H9 (cell line): Measurements from ENCODE around the gene APOC1. TPM values are rescaled to one million over a fixed set of nuclear protein-coding genes. Genes with fewer than 3 reads are reported as not detected.

Experiments
- DNase-seq: peaks from one replicate; pipeline ENCODE4 v3.0.0-alpha.2; 2017
- H2AFZ ChIP-seq: one replicate; pipeline ENCODE4 v1.6.1; 2013; ENCODE audit warnings: mild to moderate bottlenecking, low read length, control low read depth, moderate library complexity
- H2AK5ac ChIP-seq: 2 replicates; pipeline ENCODE4 v1.6.1; 2013; ENCODE audit warnings: low read length, control low read depth, mixed read lengths; ENCODE audit not compliant: insufficient read length
- H2BK120ac ChIP-seq: one replicate; pipeline ENCODE4 v1.6.1; 2013; ENCODE audit warnings: low read depth, mild to moderate bottlenecking, low read length, control low read depth, inconsistent platforms; ENCODE audit not compliant: poor library complexity, severe bottlenecking
- H2BK12ac ChIP-seq: 2 replicates; pipeline ENCODE4 v1.6.1; 2013; ENCODE audit warnings: low read length, control low read depth, mixed read lengths, low read depth; ENCODE audit not compliant: insufficient read length
- H2BK15ac ChIP-seq: 2 replicates; pipeline ENCODE4 v1.6.1; 2013; ENCODE audit warnings: low read depth, low read length, control low read depth
- H2BK20ac ChIP-seq: one replicate; pipeline ENCODE4 v1.6.1; 2013; ENCODE audit warnings: low read depth, mild to moderate bottlenecking, low read length, control low read depth, inconsistent platforms; ENCODE audit not compliant: poor library complexity, severe bottlenecking
- H2BK5ac ChIP-seq: 2 replicates; pipeline ENCODE4 v1.6.1; 2013; ENCODE audit warnings: low read length, control low read depth, mixed read lengths; ENCODE audit not compliant: insufficient read length
- H3K14ac ChIP-seq: 2 replicates; pipeline ENCODE4 v1.6.1; 2013; ENCODE audit warnings: low read length, control low read depth; ENCODE audit not compliant: insufficient read depth
- H3K18ac ChIP-seq: 2 replicates; pipeline ENCODE4 v1.6.1; 2013; ENCODE audit warnings: low read depth, mild to moderate bottlenecking, mixed read lengths, low read length, control low read depth; ENCODE audit not compliant: insufficient read length
- H3K23ac ChIP-seq: 2 replicates; pipeline ENCODE4 v1.6.1; 2013; ENCODE audit warnings: low read length, control low read depth, mixed read lengths, low read depth; ENCODE audit not compliant: insufficient read length
- H3K23me2 ChIP-seq: 2 replicates; pipeline ENCODE4 v1.6.1; 2013; ENCODE audit warnings: low read depth, mild to moderate bottlenecking, mixed read lengths, low read length, control low read depth; ENCODE audit not compliant: insufficient read length, poor library complexity, severe bottlenecking
- H3K27ac ChIP-seq: 2 replicates; pipeline ENCODE4 v1.5.1; 2013; ENCODE audit warnings: low read length, control low read depth, mixed read lengths, low read depth; ENCODE audit not compliant: insufficient read length
- H3K27me3 ChIP-seq: 2 replicates; pipeline ENCODE4 v1.6.1; 2013; ENCODE audit warnings: low read length, control low read depth, inconsistent platforms; ENCODE audit not compliant: insufficient read depth
- H3K4ac ChIP-seq: 2 replicates; pipeline ENCODE4 v1.6.1; 2013; ENCODE audit warnings: low read depth, mild to moderate bottlenecking, control low read depth, inconsistent platforms, low read length, moderate library complexity
- H3K4me1 ChIP-seq: 2 replicates; pipeline ENCODE4 v1.6.1; 2013; ENCODE audit warnings: low read length, control low read depth, inconsistent platforms; ENCODE audit not compliant: insufficient read depth
- H3K4me2 ChIP-seq: 2 replicates; pipeline ENCODE4 v1.6.1; 2013; ENCODE audit warnings: low read length, control low read depth, mixed read lengths; ENCODE audit not compliant: insufficient read length, insufficient read depth
- H3K56ac ChIP-seq: 2 replicates; pipeline ENCODE4 v1.6.1; 2013; ENCODE audit warnings: low read depth, mild to moderate bottlenecking, mixed read lengths, low read length, control low read depth; ENCODE audit not compliant: insufficient read length
- H3K79me1 ChIP-seq: 2 replicates; pipeline ENCODE4 v1.6.1; 2013; ENCODE audit warnings: low read depth, mild to moderate bottlenecking, moderate library complexity, low read length, control low read depth, inconsistent platforms; ENCODE audit not compliant: insufficient read depth, poor library complexity, severe bottlenecking
- H3K79me2 ChIP-seq: 2 replicates; pipeline ENCODE4 v1.6.1; 2013; ENCODE audit warnings: low read length, control low read depth, inconsistent platforms; ENCODE audit not compliant: insufficient read depth
- H3K9ac ChIP-seq: 2 replicates; pipeline ENCODE4 v1.6.1; 2013; ENCODE audit warnings: low read length, control low read depth, mixed read lengths; ENCODE audit not compliant: insufficient read length; ENCODE audit errors: extremely low read depth
- H3K9me3 ChIP-seq: one replicate; pipeline ENCODE4 v1.6.1; 2013; ENCODE audit warnings: low read depth, low read length, inconsistent platforms; ENCODE audit not compliant: control insufficient read depth
- H3T11ph ChIP-seq: one replicate; pipeline ENCODE4 v1.6.1; 2013; ENCODE audit warnings: mild to moderate bottlenecking, low read length, control low read depth, inconsistent platforms
- H4K20me1 ChIP-seq: one replicate; pipeline ENCODE4 v1.6.1; 2013; ENCODE audit not compliant: control insufficient read depth, insufficient read length, insufficient read depth
- H4K5ac ChIP-seq: 2 replicates; pipeline ENCODE4 v1.6.1; 2013; ENCODE audit warnings: low read depth, mild to moderate bottlenecking, mixed read lengths, low read length, control low read depth; ENCODE audit not compliant: insufficient read length
- H4K8ac ChIP-seq: replicated peaks from 2 replicates; pipeline ENCODE4 v1.6.1; 2013; ENCODE audit warnings: low read length, control low read depth, mixed read lengths, low read depth; ENCODE audit not compliant: insufficient read length
- H4K91ac ChIP-seq: 2 replicates; pipeline ENCODE4 v1.6.1; 2013; ENCODE audit warnings: low read depth, mild to moderate bottlenecking, moderate library complexity, mixed read lengths, low read length, control low read depth; ENCODE audit not compliant: insufficient read length
- H3K27ac Mint-ChIP-seq, 3 experiments: 2 replicates in 2 of 3; 3 replicates in 1 of 3; pipeline ENCODE4 v1.8.0; 2020 to 2021; ENCODE audit warnings: mixed read lengths in 3 of 3, mild to moderate bottlenecking in 1 of 3, moderate library complexity in 1 of 3
- H3K27me3 Mint-ChIP-seq: 2 replicates; pipeline ENCODE4 v1.8.0; 2021; ENCODE audit warnings: low read depth, mild to moderate bottlenecking, moderate library complexity, mixed read lengths
- H3K36me3 Mint-ChIP-seq, 3 experiments: 2 replicates in 2 of 3; 3 replicates in 1 of 3; pipeline ENCODE4 v1.8.0; 2020 to 2021; ENCODE audit warnings: low read depth in 3 of 3, mixed read lengths in 3 of 3; ENCODE audit not compliant: insufficient read depth in 1 of 3
- H3K4me1 Mint-ChIP-seq, 2 experiments: 2 replicates each; pipeline ENCODE4 v1.8.0; 2020; ENCODE audit warnings: mixed read lengths in 2 of 2
- H3K4me3 Mint-ChIP-seq, 2 experiments: 2 replicates in 1 of 2; 3 replicates in 1 of 2; pipeline ENCODE4 v1.8.0; 2020 to 2021; ENCODE audit warnings: mild to moderate bottlenecking in 2 of 2, mixed read lengths in 2 of 2, moderate library complexity in 1 of 2
- H3K9me3 Mint-ChIP-seq, 2 experiments: 2 replicates in 1 of 2; 3 replicates in 1 of 2; pipeline ENCODE4 v1.8.0; 2020; ENCODE audit warnings: mild to moderate bottlenecking in 2 of 2, mixed read lengths in 2 of 2, moderate library complexity in 1 of 2
- WGBS: extraction: QIAGEN DNeasy Blood & Tissue Kit; methylation state at CpG from one replicate; pipeline ENCODE4 v1.1.7; 2013; ENCODE audit warnings: missing lambda C conversion rate, low lambda C conversion rate, mixed read lengths; ENCODE audit not compliant: insufficient read length; ENCODE audit errors: extremely low coverage; 5-methylcytosine and 5-hydroxymethylcytosine counted together
- total RNA-seq: library from RNA; stranded (reverse); gene quantifications from 2 replicates; pipeline ENCODE4 v1.2.1, GENCODE V29; 2021
- TF ChIP-seq, protein P1 (sequence below): fragments of 200-600 bp; sonication (generic); conservative IDR thresholded peaks from 3 replicates; pipeline ENCODE4 v1.8.0; 2021; ENCODE audit warnings: antibody characterized with exemption, mild to moderate bottlenecking

Gene APOC1
- total RNA-seq, 1 experiment from 2014 or later, result 78.1 TPM

- H2BK20ac ChIP-seq, result no peak overlapping the region
- no CpG with 5 or more reads among the region's 16 CpGs for WGBS
- H3T11ph ChIP-seq, result no peak overlapping the region
- H4K91ac ChIP-seq, result no peak overlapping the region
- peak overlapping the region in 1 of 3 experiments; percentile 39; a peak in 1 of 7 replicates for H3K27ac Mint-ChIP-seq
- no peak overlapping the region for H2BK12ac ChIP-seq
- no peak overlapping the region for H3K56ac ChIP-seq
- peaks cover 52 to 84% (median 83%) of the 10 kb centered on the region in 3 experiments; a peak in 6 of 7 replicates for H3K36me3 Mint-ChIP-seq
- no peaks in the 10 kb centered on the region for H3K9me3 ChIP-seq
- H3K4me1 ChIP-seq, result no peaks in the 10 kb centered on the region
- no peak overlapping the region for H4K5ac ChIP-seq
- no peak overlapping the region for H3K4ac ChIP-seq
- no peaks in the 10 kb centered on the region for H3K27me3 Mint-ChIP-seq
- H3K27me3 ChIP-seq, result no peaks in the 10 kb centered on the region
- TF ChIP-seq, protein P1, sequence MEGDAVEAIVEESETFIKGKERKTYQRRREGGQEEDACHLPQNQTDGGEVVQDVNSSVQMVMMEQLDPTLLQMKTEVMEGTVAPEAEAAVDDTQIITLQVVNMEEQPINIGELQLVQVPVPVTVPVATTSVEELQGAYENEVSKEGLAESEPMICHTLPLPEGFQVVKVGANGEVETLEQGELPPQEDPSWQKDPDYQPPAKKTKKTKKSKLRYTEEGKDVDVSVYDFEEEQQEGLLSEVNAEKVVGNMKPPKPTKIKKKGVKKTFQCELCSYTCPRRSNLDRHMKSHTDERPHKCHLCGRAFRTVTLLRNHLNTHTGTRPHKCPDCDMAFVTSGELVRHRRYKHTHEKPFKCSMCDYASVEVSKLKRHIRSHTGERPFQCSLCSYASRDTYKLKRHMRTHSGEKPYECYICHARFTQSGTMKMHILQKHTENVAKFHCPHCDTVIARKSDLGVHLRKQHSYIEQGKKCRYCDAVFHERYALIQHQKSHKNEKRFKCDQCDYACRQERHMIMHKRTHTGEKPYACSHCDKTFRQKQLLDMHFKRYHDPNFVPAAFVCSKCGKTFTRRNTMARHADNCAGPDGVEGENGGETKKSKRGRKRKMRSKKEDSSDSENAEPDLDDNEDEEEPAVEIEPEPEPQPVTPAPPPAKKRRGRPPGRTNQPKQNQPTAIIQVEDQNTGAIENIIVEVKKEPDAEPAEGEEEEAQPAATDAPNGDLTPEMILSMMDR, result no peak
- H3K79me1 ChIP-seq, result no peaks in the 10 kb centered on the region
- no peak overlapping the region for H2AFZ ChIP-seq
- peaks cover 3 to 35% of the 10 kb centered on the region in 2 experiments for H3K4me1 Mint-ChIP-seq
- H3K18ac ChIP-seq, result no peak overlapping the region
- H3K14ac ChIP-seq, result no peak overlapping the region
- no peak overlapping the region for H2AK5ac ChIP-seq
- no peaks in the 10 kb centered on the region for H3K23me2 ChIP-seq
- no peaks in the 10 kb centered on the region for H4K20me1 ChIP-seq
- no peak overlapping the region for H3K23ac ChIP-seq
- no peak overlapping the region for H4K8ac ChIP-seq
- no peak overlapping the region for H3K4me3 Mint-ChIP-seq
- no peaks in the 10 kb centered on the region for H3K9me3 Mint-ChIP-seq
- no peak for DNase-seq
- H3K79me2 ChIP-seq, result no peaks in the 10 kb centered on the region
- no peak overlapping the region for H3K4me2 ChIP-seq
- H2BK120ac ChIP-seq, result no peak overlapping the region
- no peak overlapping the region for H3K27ac ChIP-seq
- no peak overlapping the region for H2BK5ac ChIP-seq
- no peak overlapping the region for H2BK15ac ChIP-seq
- H3K9ac ChIP-seq, result no peak overlapping the region
Measured at GRCh38 chr19:44874317-44874716, 40.1 kb upstream of the APOC1 start.
